NCI-H2196 treated with DMSO at 0.1 percent for 48 hours (cell line): ENCODE results near the gene IL4R.
A peak's percentile ranks its signal among the peaks of the same experiment; 100 is the strongest.

Experiments used
- DNase-seq: peaks from one replicate; lab custom pipeline; 2025; ENCODE audit not compliant: unreplicated experiment; lab: John Stamatoyannopoulos, UW

The IL4R gene

DNA sequence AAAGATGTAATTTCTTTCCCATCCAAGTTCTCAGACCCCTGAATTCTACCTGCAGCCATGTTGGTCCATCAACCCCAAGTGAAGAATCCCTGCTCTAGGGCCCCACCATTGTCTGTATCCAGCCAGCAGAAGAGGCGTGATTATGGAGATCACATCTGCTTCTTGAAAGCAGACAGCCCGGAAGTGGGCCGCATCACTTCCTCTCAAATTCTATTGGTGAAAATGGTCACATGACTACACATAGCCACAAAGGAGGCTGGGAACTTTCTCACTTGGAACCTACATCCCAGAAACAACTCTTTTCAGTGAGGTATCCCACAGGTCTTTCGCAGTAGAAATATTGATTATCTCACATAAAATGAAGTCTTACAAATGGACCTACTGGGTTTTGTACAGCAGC lies 40.1 kb downstream of the IL4R start:
- DNase-seq: no peak

DNA sequence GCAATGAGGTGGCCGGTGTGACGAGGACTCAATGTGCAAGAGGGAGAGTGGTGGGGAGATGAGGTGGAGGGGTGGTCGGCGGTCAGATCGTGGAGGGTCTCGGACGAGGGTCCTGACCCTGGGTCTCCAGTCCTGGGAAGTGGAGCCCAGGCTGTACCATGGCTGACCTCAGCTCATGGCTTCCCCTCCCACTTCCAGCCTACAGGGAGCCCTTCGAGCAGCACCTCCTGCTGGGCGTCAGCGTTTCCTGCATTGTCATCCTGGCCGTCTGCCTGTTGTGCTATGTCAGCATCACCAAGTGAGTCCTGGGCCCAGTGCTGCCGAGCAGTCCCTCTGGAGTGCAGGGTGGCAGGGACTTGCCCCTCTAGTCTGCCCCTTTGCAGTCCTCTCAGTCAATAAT lies 41.8 kb downstream of the IL4R start:
- DNase-seq: no peak

- no peak for DNase-seq
Observed at GRCh38 chr16:27356794-27357193, 43.0 kb downstream of the IL4R start.

DNA sequence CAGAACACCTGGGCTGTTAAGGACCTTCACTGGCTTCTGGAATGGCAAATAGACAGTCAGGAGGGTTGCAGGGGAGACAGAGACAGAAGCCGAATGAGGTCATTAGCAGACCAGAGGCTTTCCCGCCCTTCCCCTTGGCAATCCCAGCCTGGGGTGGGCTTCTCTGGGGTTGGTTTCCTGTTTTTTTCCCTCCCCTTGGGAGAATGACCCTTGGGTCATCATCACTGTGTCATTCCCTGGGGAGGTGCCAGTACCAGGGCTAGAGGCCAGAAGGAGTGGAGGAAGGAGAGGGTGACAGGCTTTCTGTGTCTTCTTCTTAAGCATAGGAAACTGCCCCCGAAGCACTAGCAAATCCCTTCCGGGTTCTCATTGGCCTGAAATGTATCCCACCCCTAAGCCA lies 45.3 kb downstream of the IL4R start:
- no peak for DNase-seq

GRCh38 chr16:27359615-27360014 lies 45.8 kb downstream of the IL4R start:
- DNase-seq: no peak

DNA sequence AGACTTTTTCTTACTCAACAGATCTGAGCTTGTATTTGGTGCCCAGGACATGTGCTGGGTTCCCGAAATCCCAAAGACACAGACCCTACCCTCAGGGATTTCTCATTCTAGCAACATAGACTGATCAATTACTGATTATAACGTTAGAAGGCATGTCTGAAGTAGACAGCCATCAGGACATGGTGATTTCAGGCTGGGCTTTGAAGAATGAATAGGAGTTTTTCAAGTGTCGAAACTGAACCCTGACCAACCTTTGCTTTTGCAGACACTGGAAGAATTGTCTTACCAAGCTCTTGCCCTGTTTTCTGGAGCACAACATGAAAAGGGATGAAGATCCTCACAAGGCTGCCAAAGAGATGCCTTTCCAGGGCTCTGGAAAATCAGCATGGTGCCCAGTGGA lies 48.2 kb downstream of the IL4R start:
- no peak for DNase-seq

GRCh38 chr16:27362570-27363245 lies 48.9 kb downstream of the IL4R start:
- no peak for DNase-seq

GRCh38 chr16:27363246-27363632 lies 49.5 kb downstream of the IL4R start:
- no peak for DNase-seq

GRCh38 chr16:27363797-27364196 lies 50.0 kb downstream of the IL4R start:
- peak; percentile 10 for DNase-seq

DNA sequence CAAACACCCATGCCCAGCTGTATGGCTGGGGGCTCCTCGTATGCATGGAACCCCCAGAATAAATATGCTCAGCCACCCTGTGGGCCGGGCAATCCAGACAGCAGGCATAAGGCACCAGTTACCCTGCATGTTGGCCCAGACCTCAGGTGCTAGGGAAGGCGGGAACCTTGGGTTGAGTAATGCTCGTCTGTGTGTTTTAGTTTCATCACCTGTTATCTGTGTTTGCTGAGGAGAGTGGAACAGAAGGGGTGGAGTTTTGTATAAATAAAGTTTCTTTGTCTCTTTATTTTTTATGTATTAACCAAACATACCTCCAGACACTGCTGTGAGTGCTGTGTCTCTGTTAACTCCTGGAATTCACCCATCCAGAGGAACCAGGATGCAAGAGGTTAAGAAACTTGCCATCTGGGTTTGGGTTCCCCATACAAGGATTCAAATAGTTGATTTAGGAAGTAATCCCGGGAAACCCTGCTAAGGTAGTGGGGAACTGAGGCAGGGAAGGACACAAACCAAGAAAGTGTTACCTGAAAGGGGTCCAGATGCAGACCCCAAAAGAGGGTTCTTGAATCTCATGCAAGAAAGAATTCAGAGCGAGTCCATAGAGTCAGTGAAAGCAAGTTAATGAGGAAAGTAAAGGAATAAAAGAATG lies 50.8 kb downstream of the IL4R start:
- DNase-seq: peak; percentile 24

GRCh38 chr16:27365142-27366089 lies 51.6 kb downstream of the IL4R start:
- DNase-seq: no peak

- no peak for DNase-seq
Observed at GRCh38 chr16:27366687-27367460, 53.1 kb downstream of the IL4R start.

- peak; percentile 33 for DNase-seq
Observed at GRCh38 chr16:27367461-27368357, 53.9 kb downstream of the IL4R start.

DNA sequence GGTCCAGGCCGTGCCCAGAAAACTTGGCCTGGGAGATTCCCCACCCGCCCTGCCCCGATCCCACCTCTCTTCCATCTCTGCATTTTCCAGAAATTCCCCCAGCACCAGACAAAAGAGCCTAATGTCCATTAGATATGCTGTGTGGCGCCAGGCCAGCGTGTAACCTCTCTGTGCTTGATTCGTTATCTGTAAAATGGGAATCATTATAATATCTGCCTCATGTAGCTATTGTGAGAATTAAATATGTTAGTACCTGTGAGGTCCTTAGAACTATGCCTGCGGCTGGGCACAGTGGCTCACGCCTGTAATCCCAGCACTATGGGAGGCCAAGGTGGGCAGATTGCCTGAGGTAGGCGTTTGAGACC lies 54.6 kb downstream of the IL4R start:
- no peak for DNase-seq

DNA sequence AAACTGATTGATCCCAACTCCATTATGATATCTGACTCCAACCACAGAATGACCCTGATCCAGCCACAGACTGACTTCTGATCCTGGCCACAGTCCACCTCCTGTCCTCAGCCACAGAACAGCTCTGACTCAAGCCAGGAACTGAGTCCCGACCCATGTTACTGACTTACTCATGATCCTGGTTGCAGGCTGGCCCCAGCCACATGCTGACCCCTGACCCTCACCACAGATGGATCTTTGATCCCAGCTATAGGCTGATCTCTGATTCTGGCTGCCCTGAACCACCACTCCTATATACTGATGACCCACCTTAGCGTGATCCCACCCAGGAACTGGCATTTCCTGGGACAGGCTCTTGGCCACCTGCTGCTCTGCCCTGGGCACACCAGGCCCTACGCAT lies 56.0 kb downstream of the IL4R start:
- DNase-seq: no peak

GRCh38 chr16:27370318-27370717 lies 56.5 kb downstream of the IL4R start:
- DNase-seq: no peak

GRCh38 chr16:27373312-27373711 lies 59.5 kb downstream of the IL4R start:
- DNase-seq: no peak

DNA sequence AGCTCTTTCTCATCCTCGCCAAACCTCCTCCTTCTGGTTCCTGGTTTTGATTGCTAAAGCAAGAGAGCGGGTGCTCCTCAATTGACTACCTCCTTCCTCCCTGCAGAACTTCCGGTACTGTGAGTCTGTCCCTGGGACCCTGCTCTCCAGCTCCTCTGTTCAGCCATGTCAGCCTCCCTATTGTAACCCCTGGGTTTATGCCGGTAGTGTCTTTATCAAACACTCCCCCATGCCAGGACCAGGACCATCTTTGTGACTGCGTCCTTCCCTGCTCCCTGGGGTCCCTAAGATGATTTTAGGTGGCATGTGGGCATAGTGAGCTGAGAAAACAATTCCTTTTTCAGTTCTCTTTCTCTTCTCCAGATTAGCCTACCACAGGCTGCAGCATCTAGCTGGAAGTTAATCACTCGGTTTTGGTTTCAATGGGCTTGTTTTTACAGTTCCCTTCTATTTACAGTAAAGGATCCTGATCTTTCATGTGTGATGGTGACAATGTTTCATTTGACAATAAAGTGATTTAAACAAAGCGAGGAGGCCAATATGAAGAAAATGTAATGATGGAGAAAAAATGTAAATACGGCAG lies 60.5 kb downstream of the IL4R start:
- no peak for DNase-seq

- no peak for DNase-seq
Observed at GRCh38 chr16:27374804-27375425, 61.1 kb downstream of the IL4R start.
